Pulmonary artery endothelial cell (primary cell): Measurements from ENCODE around the gene NRCAM. TPM values are rescaled to one million over a fixed set of nuclear protein-coding genes. Genes with fewer than 3 reads are reported as not detected.
"Not testable (repeated sequence)": the region's sequence is repeated elsewhere in the genome, so short reads cannot be mapped to it uniquely, and the experiment has no call there.

Experiments used
- DNase-seq: peaks from one replicate; pipeline ENCODE4 v3.0.0-alpha.2; 2011; ENCODE audit warnings: low read depth, low spot score
- total RNA-seq: library from RNA; depleted of rRNA; stranded (reverse); fragments of >200 nt; gene quantifications from 2 replicates; pipeline ENCODE4 v1.2.3, GENCODE V29; 2014

Gene NRCAM
- 59.2 and 87.2 TPM in 2 replicates for total RNA-seq

DNA sequence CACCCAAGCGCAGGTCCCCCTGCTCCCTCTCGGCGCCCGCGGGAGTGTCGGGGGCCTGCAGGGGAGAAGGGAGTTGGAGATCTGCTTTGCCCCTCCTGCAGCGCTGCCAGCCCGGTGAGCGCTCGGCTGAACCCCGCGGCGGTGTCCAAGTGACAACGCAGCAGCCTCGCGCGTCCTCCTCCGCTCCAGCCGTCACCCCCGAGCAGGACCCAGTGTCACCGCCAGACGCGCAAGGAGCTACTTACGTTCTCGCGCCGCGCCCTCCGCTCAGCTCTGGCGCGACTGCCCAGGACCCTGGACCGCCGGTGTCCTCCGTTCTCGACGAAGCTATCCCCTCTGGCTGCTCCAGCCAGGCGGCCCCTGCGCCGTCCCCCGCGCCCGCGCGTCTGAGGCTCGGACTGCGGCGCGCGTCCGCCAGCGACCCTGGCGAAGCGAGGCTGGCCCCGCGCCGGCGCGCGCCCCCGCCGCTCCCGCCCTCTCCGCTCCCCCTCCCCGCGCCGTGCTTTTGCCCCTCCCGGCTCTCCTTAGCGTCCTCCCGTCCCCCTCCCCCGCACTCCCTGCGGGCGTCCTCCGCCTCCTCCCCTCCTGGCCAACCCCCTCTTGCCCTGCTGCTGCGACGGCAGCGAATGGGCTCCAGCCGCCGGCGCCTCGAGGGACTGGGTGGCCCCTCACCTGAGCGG is at the start of gene NRCAM:
Gene NRCAM, minus strand, starts transcription at position 439 of the 680 bp plus-strand sequence. CDS start 216,372 bp downstream, outside the sequence.
- no peak for DNase-seq

DNA sequence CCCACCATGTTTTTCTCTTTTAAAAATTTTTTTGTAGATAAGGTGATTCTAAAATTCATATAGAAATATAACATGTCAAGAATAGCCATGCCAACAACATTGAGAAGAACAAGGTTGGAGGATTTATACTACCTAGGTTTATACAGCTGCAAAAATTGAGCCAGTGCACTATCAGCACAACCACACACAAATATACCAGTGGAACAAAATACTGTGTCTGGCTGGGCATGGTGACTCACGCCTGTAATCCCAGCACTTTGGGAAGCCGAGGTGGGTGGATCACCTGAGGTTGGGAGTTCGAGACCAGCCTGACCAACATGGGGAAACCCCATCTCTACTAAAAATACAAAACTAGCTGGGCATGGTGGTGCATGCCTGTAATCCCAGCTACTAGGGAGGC is 48.3 kb upstream of the NRCAM start:
- not testable (repeated sequence) for DNase-seq

DNA sequence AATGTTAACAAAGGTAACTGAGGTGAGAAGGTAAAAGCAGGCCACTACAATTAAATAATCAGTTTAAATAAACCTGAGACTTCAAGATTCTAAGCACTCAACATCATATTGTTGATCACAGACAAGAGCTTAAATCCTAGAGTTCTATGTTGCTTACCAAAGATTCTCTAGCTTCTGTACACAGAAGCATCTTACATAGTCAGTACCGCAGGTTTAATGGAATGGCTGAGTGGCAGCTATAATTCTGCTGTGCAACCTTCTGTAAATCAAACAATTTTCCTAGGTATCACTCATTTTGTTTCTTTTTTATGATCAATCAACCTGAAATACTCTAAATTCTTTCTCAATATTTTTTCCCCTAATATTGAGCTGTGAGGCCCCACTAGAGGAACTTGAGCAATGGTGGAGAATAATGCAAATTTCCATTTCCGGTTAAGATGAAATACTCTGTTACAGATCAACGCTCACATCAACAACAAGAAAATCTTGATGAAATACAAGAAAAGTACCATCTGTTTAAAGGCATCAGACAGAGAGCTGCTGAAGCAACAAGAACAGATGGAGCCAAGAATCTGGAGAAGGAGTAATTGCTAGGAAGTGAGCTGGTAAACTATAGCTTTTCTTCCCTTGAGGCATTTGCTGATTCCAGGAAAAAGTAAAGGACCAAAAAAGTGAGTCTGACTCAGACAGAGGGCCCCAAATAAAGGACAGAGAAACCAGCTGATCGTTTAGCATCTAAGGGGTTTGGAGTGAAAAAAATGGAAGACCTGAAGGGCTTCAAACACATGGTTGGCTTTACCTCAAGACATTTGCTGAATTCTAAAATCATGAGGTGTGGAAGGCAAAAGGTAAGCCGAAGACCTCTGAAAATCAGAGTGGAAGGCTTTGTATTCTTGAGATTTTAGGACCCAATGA is 47.1 kb upstream of the NRCAM start:
- DNase-seq, result no peak

DNA sequence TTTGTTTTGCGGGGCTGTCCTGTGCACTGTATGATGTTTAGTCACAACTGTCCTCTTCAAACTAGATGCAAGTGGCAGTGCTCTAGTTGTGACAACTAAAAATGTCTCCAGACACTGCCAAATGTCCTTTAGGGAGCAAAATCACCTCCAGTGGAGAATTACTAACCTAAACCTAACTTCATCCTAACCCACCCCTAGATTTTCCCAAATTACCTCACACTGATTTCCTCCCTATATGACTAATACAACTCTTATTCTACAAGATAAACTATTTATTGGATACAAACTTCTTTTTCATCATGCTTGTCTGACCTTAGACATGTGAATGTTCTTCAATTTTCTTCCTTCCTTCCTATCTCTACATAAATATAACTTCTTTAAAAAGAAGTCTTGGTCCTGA is 43.3 kb upstream of the NRCAM start:
- DNase-seq, result no peak

DNA sequence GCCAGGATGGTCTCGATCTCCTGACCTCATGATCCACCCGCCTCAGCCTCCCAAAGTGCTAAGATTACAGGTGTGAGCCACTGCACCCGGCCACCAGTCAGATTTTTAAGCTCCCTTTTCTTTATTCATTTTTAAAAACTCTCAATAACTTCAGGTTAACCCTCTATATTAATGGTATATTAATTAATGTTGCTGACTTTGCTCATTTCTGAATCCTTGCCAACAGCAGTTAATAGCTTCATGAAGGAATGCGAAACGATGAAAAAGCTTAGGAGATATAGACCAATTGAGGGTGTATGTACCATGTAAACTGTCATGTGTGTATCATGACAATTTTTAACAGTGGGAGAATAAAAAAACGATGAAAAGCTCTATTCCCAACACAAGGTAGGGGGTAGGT is 42.2 kb upstream of the NRCAM start:
- no peak for DNase-seq

DNA sequence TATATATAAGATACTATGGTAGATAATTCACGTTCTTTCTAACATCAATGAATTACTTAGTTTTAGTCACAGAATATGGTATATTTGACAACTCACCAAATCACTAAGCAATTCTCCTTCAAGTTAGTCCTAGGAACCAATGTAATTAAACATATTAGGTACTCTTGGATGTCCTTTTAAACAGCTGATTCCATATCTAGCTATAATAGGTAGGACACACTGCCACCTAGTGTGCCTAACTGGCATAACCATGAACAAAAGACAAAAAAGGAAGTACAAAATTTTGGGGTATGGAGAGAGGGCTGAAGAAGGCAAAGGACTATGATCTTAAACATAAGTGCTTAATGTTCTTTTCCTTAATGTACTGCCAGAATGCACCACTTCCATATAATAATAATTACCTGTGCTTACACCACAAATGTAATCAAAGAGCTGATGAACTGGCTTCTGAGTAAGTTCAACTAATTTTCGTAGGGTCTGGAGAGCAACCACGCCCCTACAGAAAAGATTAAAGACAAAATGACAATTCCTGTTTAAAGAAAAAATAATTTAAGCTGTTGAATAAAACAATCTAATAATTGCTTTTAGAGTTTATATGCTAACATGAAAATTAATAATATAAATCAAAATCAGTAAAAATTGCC is 41.0 kb upstream of the NRCAM start:
- DNase-seq, result no peak

DNA sequence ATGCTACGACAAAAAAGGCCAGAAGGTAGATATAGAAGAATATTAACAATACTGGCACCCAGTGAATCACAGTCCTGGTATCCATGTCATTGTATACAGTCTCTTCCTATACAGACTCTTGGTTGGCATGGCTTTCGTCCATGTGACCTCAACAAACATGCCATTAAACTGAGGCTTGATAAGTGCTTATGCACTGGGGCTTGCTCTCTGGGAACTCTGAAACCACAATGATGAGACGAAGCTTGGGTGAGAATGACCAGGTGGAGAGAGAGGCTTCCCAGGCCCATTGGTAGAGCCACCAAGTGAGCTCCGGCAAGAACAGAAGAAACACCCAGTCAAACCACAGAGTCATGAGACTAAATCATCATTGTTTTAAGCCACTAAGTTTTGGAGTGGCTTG is 36.5 kb upstream of the NRCAM start:
- no peak for DNase-seq

DNA sequence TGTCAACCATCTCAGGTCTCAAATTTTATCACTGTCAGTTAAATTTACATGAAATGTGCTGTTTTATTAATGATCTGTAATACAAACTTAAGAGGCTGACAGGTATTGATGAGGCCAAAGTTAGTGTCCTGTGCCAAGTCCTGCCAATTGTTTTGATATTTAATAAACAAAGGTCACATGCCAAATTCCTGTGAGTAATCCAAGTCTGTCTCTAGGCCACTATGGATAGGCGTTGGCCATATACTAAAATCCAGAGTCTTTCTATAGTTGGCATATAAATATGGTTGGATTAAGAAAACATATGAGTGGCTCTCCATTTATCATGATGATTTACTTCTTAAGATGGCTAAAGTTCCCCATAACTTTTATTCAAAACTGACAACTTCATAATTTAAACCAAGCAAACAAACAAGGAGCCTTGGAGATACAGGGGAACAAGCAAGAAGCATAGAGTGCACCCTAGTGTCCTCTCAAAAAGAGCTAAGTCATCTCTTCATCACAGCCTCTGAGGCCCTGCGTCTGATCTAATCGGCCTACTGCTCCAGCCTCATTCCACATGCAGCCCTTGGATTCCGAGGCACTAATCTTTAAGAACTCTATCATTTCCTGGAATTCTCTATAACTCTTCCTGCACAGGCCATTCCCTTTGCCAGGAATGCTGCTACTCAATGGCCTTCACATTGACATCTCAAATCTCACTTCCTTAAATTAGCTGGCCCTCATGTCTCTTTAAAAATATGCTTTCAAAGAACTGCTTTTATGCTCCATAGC is 32.7 kb upstream of the NRCAM start:
- peak; percentile 81 for DNase-seq

DNA sequence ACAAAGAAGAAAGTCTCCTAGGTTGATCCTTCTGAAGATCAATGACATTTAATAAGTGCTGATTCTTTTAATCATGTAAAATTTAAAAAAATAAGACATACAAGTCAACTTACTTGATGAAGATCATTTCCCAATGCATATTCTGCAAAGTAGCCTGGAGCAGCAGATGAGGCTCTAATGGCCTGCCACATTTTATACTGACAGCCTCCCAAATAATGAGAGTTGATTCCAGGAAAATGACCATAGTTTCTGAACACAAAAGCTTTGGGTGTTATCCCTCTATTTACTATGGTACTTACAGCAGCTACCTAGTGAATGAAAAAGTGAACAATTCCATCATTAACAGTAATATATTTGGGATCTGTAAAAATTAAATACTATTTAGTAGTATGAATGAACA is 31.4 kb upstream of the NRCAM start:
- DNase-seq, result no peak

DNA sequence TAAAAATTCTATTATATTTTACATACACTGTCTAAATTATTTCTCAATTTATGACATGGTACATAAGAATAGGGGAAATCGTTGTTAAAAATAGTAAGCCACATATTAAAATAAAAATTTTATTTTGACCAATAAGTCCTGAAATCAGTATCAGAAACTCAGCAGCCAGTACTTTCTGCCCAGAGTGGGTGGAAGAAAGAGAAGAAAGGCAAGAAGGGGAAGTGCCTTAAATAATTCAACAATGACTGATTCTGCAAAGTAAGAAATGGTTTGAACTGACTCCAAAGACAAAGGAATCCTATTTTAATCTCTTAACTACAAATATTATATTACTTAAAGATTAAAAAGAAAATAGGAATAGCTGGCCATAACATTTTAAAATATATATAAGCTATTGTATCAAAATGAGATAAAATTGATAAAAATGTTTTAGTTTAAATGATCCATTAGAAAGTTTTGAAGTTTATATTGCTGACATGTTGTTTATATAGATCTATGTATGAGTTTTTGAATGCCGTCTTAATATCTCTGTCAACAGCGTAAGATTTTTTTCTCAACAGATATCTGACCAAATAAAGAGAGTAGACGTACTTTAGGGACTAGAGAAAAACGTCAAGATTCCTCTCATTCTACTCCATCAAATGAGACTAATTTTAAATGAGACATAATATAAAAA is 30.2 kb upstream of the NRCAM start:
- DNase-seq, result peak; percentile 40

DNA sequence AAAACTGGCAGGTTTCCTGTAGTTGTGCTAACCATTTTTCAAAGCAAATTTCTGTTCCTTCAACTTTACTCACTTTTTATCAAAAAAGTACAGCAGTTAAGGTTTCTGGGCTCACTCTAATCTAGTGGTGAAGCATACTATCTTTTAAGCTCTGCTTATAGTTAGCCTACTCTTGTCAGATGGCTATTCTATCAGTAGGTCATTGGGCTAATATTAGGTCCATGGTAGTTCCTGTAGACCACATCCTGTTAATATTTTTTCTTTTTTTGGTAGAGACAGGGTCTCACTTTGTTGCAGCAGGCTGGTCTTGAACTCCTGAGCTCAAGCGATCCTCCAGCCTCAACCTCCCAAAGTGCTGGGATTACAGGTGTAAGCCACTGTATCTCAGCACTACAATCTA is 27.9 kb upstream of the NRCAM start:
- no peak for DNase-seq

DNA sequence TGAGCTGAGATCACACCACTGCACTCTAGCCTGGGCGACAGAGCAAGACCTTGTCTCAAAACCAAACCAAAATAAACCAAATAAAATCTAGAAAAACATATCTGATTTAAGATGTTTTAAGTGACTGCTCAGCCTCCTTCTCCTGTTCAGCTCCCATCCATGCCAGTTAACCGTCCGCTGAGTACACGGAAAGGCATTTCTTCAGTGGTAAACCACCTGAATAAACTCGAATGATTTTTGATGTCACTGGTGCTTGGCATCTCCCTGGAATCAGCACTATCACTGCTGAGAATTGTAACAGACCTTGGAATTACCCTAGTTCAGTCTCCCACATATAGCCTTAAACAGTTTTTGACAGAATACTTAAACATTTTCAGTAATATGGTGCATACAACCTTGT is 24.1 kb upstream of the NRCAM start:
- no peak for DNase-seq

DNA sequence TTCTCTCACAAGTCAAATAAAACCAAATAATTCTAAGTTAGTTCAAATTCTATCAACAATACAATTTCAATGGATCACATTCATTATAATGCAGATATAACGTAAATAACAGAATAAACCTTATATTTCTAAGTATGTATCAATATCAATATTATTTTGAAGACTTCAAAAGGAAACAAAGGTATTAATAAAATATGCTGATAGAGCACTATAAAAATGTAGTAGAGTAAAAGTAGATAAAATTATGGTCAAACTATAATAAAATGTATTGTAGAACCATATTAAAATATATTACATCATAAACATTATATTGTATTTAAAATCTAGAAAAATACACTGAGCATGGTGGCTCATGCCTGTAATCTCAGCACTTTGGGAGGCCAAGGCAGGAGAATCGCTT is 23.5 kb upstream of the NRCAM start:
- DNase-seq, result no peak

DNA sequence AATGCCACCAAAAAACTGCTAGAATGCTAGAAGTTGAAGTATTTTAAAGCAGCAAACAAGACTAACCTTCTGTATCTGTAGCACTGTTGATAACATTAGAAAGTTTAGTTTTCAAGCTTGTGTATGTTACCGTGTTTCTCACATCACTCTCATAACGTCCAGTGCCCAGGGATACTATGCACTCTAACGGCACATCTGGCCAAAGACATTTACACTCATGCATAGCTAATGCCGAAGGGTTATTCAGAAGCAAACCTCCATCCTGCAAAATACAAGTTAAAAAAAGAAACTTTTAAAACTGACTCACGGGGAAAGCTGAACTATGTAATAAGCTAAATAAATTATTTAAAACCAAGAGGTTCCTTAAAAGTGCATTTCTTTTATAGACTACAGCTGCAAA is 22.9 kb upstream of the NRCAM start:
- no peak for DNase-seq

DNA sequence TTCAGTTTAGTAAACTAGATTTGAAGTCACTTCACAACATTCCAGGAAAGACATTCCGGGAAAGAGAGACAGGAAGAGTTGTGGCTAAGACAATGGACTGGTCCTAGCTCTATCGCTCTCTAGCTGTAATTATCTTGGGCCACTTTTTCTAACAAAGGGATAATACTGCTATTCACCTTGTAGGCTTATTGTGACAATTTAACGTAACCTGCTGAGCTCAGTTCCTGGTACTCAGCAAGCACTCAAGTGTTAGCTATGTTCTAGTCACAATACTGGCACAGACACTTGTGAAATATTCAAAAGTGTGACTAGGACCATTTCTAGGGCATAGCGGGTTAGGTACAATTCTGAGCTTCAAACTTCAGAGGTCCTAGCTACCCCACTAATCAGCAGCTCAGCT is 12.0 kb upstream of the NRCAM start:
- DNase-seq, result no peak

DNA sequence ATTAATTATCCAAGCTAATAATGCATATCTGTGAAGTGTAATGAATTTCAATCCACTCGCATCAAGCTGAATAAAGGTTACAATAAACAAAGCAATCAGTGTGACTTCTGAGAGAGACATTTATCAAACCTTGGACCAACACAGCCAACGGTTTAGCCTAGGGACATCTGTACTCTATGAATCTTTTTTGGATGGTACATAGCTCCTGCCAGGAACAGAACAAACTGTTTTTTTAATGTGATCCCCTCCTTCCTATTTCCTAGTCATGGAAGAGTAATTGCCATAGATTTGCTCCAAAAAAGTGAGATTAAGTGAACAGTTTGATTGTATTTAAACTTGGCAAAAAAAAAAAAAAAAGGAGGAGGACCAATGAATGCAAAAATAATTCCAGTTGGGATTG is 11.2 kb upstream of the NRCAM start:
- no peak for DNase-seq

DNA sequence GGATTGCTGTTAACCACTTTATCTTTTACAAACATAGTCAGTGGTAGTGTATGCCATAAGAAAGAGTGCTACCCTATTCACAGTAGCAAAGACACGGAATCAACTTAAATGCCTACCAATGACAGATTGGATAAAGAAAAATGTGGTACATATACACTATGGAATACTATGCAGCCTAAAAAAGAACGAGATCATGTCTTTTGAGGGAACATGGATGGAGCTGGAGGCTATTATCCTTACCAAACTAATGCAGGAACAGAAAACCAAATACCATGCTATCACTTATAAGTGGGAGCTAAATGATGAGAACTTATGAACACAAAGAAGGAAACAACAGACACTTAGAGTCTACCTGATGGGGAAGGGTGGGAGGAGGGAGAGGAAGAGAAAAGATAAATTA is 10.1 kb upstream of the NRCAM start:
- DNase-seq, result not testable (repeated sequence)

DNA sequence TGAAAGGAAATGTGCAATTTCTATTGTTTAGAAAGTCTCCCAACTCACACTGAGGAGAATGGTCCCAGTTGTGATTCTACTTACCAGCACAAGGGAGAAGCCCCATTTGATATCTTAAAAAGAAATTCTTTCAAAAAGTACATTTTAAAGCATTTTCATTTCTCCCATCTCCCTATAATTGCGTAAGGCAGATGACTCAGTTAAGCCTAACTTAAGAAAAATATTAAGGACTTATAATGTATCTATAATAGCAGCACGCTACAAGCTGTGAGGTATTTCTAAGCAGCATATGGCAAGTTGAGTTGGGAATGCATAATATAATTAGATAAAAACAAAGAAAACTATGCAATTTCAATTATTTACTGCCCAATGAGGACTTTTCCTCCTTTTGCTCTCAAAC is 8.5 kb upstream of the NRCAM start:
- no peak for DNase-seq

DNA sequence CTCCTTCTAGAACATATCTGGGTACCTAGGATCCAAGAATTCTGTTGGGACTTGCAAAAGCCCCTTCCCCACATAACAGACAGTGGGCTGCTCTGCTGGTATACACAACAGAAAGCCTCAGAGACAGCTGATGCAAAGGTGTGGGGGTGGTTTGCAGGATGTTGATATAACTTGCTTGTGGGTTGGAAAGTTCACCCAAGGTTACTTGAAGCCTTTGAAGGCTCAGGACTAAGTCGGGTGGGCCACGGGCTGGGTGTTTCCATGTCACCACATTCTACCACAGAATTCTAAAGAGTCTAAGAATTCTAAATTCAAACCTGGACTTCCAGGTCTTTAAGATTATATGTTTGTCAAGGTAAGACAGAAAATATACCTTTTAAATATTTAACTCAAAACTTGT is 7.4 kb upstream of the NRCAM start:
- no peak for DNase-seq

DNA sequence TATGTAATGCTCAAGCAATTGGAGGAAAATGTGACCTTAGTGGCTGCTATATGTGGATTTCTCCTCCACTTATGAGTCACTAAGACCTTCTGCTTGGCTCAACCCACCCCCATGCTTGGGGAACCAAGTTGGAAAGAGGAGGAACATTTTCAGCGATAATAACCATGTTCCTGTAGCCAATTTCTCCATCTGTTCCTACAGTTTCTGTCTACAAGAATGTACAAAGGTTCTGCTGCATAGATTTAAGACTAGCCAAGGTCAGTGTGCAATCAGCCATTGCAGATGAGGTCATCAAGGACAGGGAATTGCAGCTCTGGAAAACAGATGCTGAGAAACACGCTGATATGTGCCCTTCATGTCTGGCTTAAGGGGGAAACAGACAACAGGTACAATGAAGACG is 5.6 kb upstream of the NRCAM start:
- DNase-seq, result no peak

DNA sequence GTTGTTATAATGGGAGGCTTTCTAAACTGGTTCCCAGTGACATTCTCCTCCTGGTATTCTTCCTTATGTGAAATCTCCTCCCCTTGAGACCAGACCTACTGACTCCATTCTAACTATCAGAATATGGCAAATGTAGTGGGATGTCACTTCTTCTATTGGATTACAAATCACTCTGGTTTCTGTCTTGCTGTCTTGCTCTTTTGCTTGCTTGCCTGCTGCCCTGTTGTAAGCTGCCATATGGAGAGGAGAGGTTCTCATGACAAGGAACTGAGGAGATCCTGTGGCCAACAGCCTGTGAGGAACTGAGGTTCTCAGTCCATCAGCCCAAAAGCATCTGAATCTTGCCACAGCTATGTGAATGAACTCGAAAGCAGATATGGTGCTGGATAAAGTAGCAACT is 4.7 kb upstream of the NRCAM start:
- DNase-seq, result no peak
